Suprapubic skin (tissue), 4 donors: ENCODE results near the gene PGAP3. TPM values are rescaled to one million over a fixed set of nuclear protein-coding genes. Genes with fewer than 3 reads are reported as not detected.

Experiments
- DNase-seq, 2 donors: peaks; one replicate each; pipeline ENCODE4 v3.0.0-alpha.2; 2019; ENCODE audit warnings: low spot score in 2 of 2
- H3K27ac ChIP-seq: fragments of 200-600 bp; sonication (generic); one replicate; pipeline ENCODE4 v1.5.1; 2019
- H3K27me3 ChIP-seq: fragments of 200-600 bp; sonication (generic); one replicate; pipeline ENCODE4 v1.5.1; 2019
- H3K36me3 ChIP-seq: fragments of 200-600 bp; sonication (generic); one replicate; pipeline ENCODE4 v1.5.1; 2019
- H3K4me1 ChIP-seq: fragments of 200-600 bp; sonication (generic); one replicate; pipeline ENCODE4 v1.5.1; 2019
- H3K4me3 ChIP-seq: fragments of 200-600 bp; sonication (generic); one replicate; pipeline ENCODE4 v1.5.1; 2019; ENCODE audit warnings: mild to moderate bottlenecking
- H3K9me3 ChIP-seq: fragments of 200-600 bp; sonication (generic); one replicate; pipeline ENCODE4 v1.5.1; 2019
- CTCF ChIP-seq, 2 donors: fragments of 200-600 bp in 1 of 2; fragments of 450-650 bp in 1 of 2; sonication (generic) in 1 of 2; IDR thresholded peaks; one replicate each; pipeline ENCODE4 v1.5.1; 2016 to 2019; ENCODE audit warnings: antibody characterized with exemption in 2 of 2, mild to moderate bottlenecking in 1 of 2, moderate library complexity in 1 of 2
- EP300 ChIP-seq: sonication (generic); formaldehyde crosslinking; IDR thresholded peaks from one replicate; pipeline ENCODE4 v1.6.1; 2017; ENCODE audit warnings: antibody characterized with exemption
- POLR2A ChIP-seq, 2 donors: fragments of 450-650 bp; IDR thresholded peaks; one replicate each; pipeline ENCODE4 v1.6.1; 2017; ENCODE audit warnings: antibody characterized with exemption in 2 of 2, mild to moderate bottlenecking in 2 of 2, moderate library complexity in 2 of 2
- POLR2AphosphoS5 ChIP-seq, 3 donors: sonication (generic); formaldehyde crosslinking; IDR thresholded peaks; one replicate each; pipeline ENCODE4 v1.6.1; 2017; ENCODE audit warnings: antibody characterized with exemption in 3 of 3
- WGBS: methylation state at CpG from one replicate; pipeline ENCODE4 v1.1.5; 2018; 5-methylcytosine and 5-hydroxymethylcytosine counted together
- total RNA-seq, 4 donors: library from RNA; depleted of rRNA; stranded (reverse); fragments of >200 nt; gene quantifications; one replicate each; pipeline ENCODE4 v1.1.0, GENCODE V29; 2016

Gene PGAP3
- total RNA-seq, 4 donors from 2014 or later = 25.7 to 41.5 (median 32.7) TPM

- H3K36me3 ChIP-seq = peaks cover 73% of the 10 kb centered on the region
- H3K27ac ChIP-seq = no peak overlapping the region
- H3K9me3 ChIP-seq = no peaks in the 10 kb centered on the region
- no peak for TF ChIP-seq POLR2AphosphoS5 (IDR thresholded peaks at IDR 0.05)
- no peak for TF ChIP-seq POLR2A (IDR thresholded peaks at IDR 0.05)
- TF ChIP-seq EP300 = no peak
- no peak for TF ChIP-seq CTCF (IDR thresholded peaks at IDR 0.05)
- no peaks in the 10 kb centered on the region for H3K27me3 ChIP-seq
- WGBS = 91% methylated on average over 13 of the region's 20 CpGs
- no peak for DNase-seq
- no peak overlapping the region for H3K4me3 ChIP-seq
- H3K4me1 ChIP-seq = peaks cover 28% of the 10 kb centered on the region
These were observed 22.4 kb upstream of the PGAP3 start for GRCh38 chr17:39709998-39710964.

GRCh38 chr17:39709319-39709997, 21.6 kb upstream of the PGAP3 start:
- TF ChIP-seq POLR2A (IDR thresholded peaks at IDR 0.05) (no peak), CTCF (IDR thresholded peaks at IDR 0.05) (no peak), POLR2AphosphoS5 (IDR thresholded peaks at IDR 0.05) (no peak), EP300 (no peak)
- Histone ChIP-seq H3K4me3 (no peak overlapping the region), H3K27me3 (no peaks in the 10 kb centered on the region), H3K27ac (no peak overlapping the region), H3K9me3 (no peaks in the 10 kb centered on the region), H3K4me1 (peaks cover 31% of the 10 kb centered on the region), H3K36me3 (peaks cover 69% of the 10 kb centered on the region)
- no peak for DNase-seq
- 90% methylated on average over 14 of the region's 14 CpGs for WGBS

- 90% methylated on average over 4 of the region's 7 CpGs for WGBS
- Histone ChIP-seq H3K4me3 (peak overlapping the region; percentile 15), H3K4me1 (peaks cover 53% of the 10 kb centered on the region), H3K27me3 (no peaks in the 10 kb centered on the region), H3K9me3 (no peaks in the 10 kb centered on the region), H3K27ac (peak overlapping the region; percentile 87), H3K36me3 (peaks cover 51% of the 10 kb centered on the region)
- no peak for DNase-seq
- TF ChIP-seq POLR2A (IDR thresholded peaks at IDR 0.05) (no peak), EP300 (no peak), POLR2AphosphoS5 (IDR thresholded peaks at IDR 0.05) (no peak), CTCF (IDR thresholded peaks at IDR 0.05) (no peak)
These were observed 19.1 kb upstream of the PGAP3 start for GRCh38 chr17:39706921-39707337.

- peaks cover 58% of the 10 kb centered on the region for H3K4me1 ChIP-seq
- peaks cover 45% of the 10 kb centered on the region for H3K36me3 ChIP-seq
- DNase-seq = no peak
- 58% methylated on average over 8 of the region's 8 CpGs for WGBS
- H3K4me3 ChIP-seq = peak overlapping the region; percentile 15
- TF ChIP-seq POLR2AphosphoS5 (IDR thresholded peaks at IDR 0.05) (no peak), EP300 (no peak)
- no peaks in the 10 kb centered on the region for H3K9me3 ChIP-seq
- no peaks in the 10 kb centered on the region for H3K27me3 ChIP-seq
- H3K27ac ChIP-seq = peak overlapping the region; percentile 87
These were observed 18.5 kb upstream of the PGAP3 start for GRCh38 chr17:39706383-39706782.

- no peaks in the 10 kb centered on the region for H3K27me3 ChIP-seq
- H3K4me3 ChIP-seq = peak overlapping the region; percentile 15
- no peaks in the 10 kb centered on the region for H3K9me3 ChIP-seq
- H3K36me3 ChIP-seq = peaks cover 40% of the 10 kb centered on the region
- DNase-seq = no peak
- peaks cover 64% of the 10 kb centered on the region for H3K4me1 ChIP-seq
- peak overlapping the region; percentile 87 for H3K27ac ChIP-seq
- TF ChIP-seq CTCF (IDR thresholded peaks at IDR 0.05) (no peak), EP300 (no peak)
- WGBS = 48% methylated on average over 6 of the region's 12 CpGs
These were observed 18.0 kb upstream of the PGAP3 start for GRCh38 chr17:39705786-39706348.
